Caco-2 (cell line): ENCODE data around the gene RFX2. TPM values are rescaled to one million over a fixed set of nuclear protein-coding genes. Genes with fewer than 3 reads are reported as not detected.

Source experiments
- BruUV-seq: library from RNA; stranded (reverse); fragments of 400-500 nt; replicated peaks from 2 replicates; lab custom pipeline; 2021; lab: Mats Ljungman, UMichigan
- CTCF ChIA-PET: fragments of 300-600 bp; sonication (Branson Sonifier 250); formaldehyde crosslinking; loops from one replicate; lab custom pipeline; 2022; ENCODE audit warnings: antibody characterized with exemption; lab: Charles Lee
- POLR2A ChIA-PET: fragments of 300-600 bp; sonication (Branson Sonifier 250); formaldehyde crosslinking; loops from one replicate; lab custom pipeline; 2022; ENCODE audit warnings: antibody characterized with exemption; lab: Charles Lee
- DNase-seq, 2 experiments: peaks; one replicate each; pipeline versions ENCODE4 v3.0.0 to v3.0.0-alpha.2; 2020 to 2022
- H3K27me3 ChIP-seq: replicated peaks from 2 replicates; pipeline ENCODE4 v1.6.0; 2011; ENCODE audit warnings: low read length; ENCODE audit not compliant: control insufficient read depth, insufficient read depth
- H3K36me3 ChIP-seq: 2 replicates; pipeline ENCODE4 v1.5.1; 2011; ENCODE audit warnings: low read length; ENCODE audit not compliant: control insufficient read depth, insufficient read depth
- H3K4me1 ChIP-seq: fragments of 250-450 bp; sonication (Bioruptor Pico); 2 replicates; pipeline ENCODE4 v1.5.1; 2020; ENCODE audit warnings: mild to moderate bottlenecking
- H3K4me3 ChIP-seq: 2 replicates; pipeline ENCODE4 v1.5.1; 2011; ENCODE audit warnings: low read depth, mild to moderate bottlenecking, control low read depth, low read length
- H3K9me3 ChIP-seq: fragments of 250-450 bp; sonication (Bioruptor Pico); 2 replicates; pipeline ENCODE4 v1.5.1; 2020; ENCODE audit warnings: mild to moderate bottlenecking, moderate library complexity
- H3K27ac Mint-ChIP-seq: one replicate; pipeline ENCODE4 v1.8.0; 2022; ENCODE audit warnings: mixed read lengths; ENCODE audit not compliant: unreplicated experiment
- H3K27me3 Mint-ChIP-seq: one replicate; pipeline ENCODE4 v1.8.0; 2022; ENCODE audit warnings: mixed read lengths; ENCODE audit not compliant: insufficient read depth, unreplicated experiment
- H3K36me3 Mint-ChIP-seq: one replicate; pipeline ENCODE4 v1.8.0; 2022; ENCODE audit warnings: mild to moderate bottlenecking, mixed read lengths; ENCODE audit not compliant: insufficient read depth, unreplicated experiment
- H3K4me1 Mint-ChIP-seq: one replicate; pipeline ENCODE4 v1.8.0; 2022; ENCODE audit warnings: low read depth, mixed read lengths; ENCODE audit not compliant: unreplicated experiment
- H3K4me3 Mint-ChIP-seq: one replicate; pipeline ENCODE4 v1.8.0; 2022; ENCODE audit warnings: mild to moderate bottlenecking, moderate library complexity, mixed read lengths; ENCODE audit not compliant: unreplicated experiment
- H3K9me3 Mint-ChIP-seq: one replicate; pipeline ENCODE4 v1.8.0; 2022; ENCODE audit warnings: mixed read lengths; ENCODE audit not compliant: unreplicated experiment
- intact Hi-C: fragments of 100-400 bp; cut with micrococcal nuclease; formaldehyde crosslinking; loops from one replicate; pipeline ENCODE4 v1.10.0; 2022; ENCODE audit not compliant: unreplicated experiment
- total RNA-seq: library from RNA; stranded (reverse); gene quantifications from 2 replicates; pipeline ENCODE4 v1.2.3, GENCODE V29; 2022
- TF ChIP-seq, protein P1 (sequence below), 2 experiments: fragments of 200-600 bp in 1 of 2; IDR thresholded peaks; 1 replicate in 1 of 2; 2 replicates in 1 of 2; pipeline versions ENCODE4 v1.5.1 to v1.8.0; 2011 to 2022; ENCODE audit warnings: antibody characterized with exemption in 1 of 2, control low read depth in 1 of 2, inconsistent platforms in 1 of 2, low read depth in 1 of 2, low read length in 1 of 2, mild to moderate bottlenecking in 1 of 2, moderate library complexity in 1 of 2; ENCODE audit not compliant: insufficient read depth in 1 of 2, severe bottlenecking in 1 of 2, unreplicated experiment in 1 of 2

The RFX2 gene
- total RNA-seq, 1 experiment from 2014 or later, result 9.3 TPM

GRCh38 chr19:6103894-6104293, 6.4 kb downstream of the RFX2 start:
- no peaks in the 10 kb centered on the region for H3K9me3 Mint-ChIP-seq
- no peak overlapping the region for H3K4me3 Mint-ChIP-seq
- no TSS peak for BruUV-seq
- peaks cover 11% of the 10 kb centered on the region for H3K4me1 Mint-ChIP-seq
- Histone ChIP-seq H3K27me3 (no peaks in the 10 kb centered on the region), H3K36me3 (no peaks in the 10 kb centered on the region), H3K4me1 (0 out of 2 replicates have a peak, but pooled peaks cover 4% of the 10 kb centered on the region), H3K4me3 (no peak overlapping the region), H3K9me3 (no peaks in the 10 kb centered on the region)
- no peak overlapping the region for H3K27ac Mint-ChIP-seq
- TF ChIP-seq, protein P1, sequence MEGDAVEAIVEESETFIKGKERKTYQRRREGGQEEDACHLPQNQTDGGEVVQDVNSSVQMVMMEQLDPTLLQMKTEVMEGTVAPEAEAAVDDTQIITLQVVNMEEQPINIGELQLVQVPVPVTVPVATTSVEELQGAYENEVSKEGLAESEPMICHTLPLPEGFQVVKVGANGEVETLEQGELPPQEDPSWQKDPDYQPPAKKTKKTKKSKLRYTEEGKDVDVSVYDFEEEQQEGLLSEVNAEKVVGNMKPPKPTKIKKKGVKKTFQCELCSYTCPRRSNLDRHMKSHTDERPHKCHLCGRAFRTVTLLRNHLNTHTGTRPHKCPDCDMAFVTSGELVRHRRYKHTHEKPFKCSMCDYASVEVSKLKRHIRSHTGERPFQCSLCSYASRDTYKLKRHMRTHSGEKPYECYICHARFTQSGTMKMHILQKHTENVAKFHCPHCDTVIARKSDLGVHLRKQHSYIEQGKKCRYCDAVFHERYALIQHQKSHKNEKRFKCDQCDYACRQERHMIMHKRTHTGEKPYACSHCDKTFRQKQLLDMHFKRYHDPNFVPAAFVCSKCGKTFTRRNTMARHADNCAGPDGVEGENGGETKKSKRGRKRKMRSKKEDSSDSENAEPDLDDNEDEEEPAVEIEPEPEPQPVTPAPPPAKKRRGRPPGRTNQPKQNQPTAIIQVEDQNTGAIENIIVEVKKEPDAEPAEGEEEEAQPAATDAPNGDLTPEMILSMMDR (IDR thresholded peaks at IDR 0.05; ENCODE audit: insufficient read depth in 1 of 2, low read depth in 1 of 2, low read length in 1 of 2, severe bottlenecking in 1 of 2, unreplicated experiment in 1 of 2), result no peak
- peaks cover 6% of the 10 kb centered on the region for H3K36me3 Mint-ChIP-seq
- intact Hi-C loops, result no loop called here
- CTCF ChIA-PET, result interaction anchor here (0.6 to 1.3 kb wide), 3 partner anchors 11 to 22 kb away, joined by 3 to 6 read pairs (median 4); no protein-coding TSS in a partner anchor
- POLR2A ChIA-PET, result no interaction called here
- H3K27me3 Mint-ChIP-seq, result no peaks in the 10 kb centered on the region
- no peak for DNase-seq

GRCh38 chr19:6103217-6103644, 7.1 kb downstream of the RFX2 start:
- POLR2A ChIA-PET, result no interaction called here
- Histone ChIP-seq H3K36me3 (no peaks in the 10 kb centered on the region), H3K4me1 (0 out of 2 replicates have a peak, but pooled peaks cover 2% of the 10 kb centered on the region), H3K27me3 (no peaks in the 10 kb centered on the region), H3K4me3 (no peak overlapping the region), H3K9me3 (no peaks in the 10 kb centered on the region)
- no peak overlapping the region for H3K27ac Mint-ChIP-seq
- intact Hi-C loops, result no loop called here
- H3K9me3 Mint-ChIP-seq, result no peaks in the 10 kb centered on the region
- BruUV-seq, result no TSS peak
- peaks cover 1% of the 10 kb centered on the region for H3K36me3 Mint-ChIP-seq
- CTCF ChIA-PET, result interaction anchor here (0.6 to 1.3 kb wide), 2 partner anchors 11 to 15 kb away, joined by 3 to 6 read pairs; no protein-coding TSS in a partner anchor
- H3K27me3 Mint-ChIP-seq, result no peaks in the 10 kb centered on the region
- TF ChIP-seq, protein P1 (IDR thresholded peaks at IDR 0.05; ENCODE audit: insufficient read depth in 1 of 2, low read depth in 1 of 2, low read length in 1 of 2, severe bottlenecking in 1 of 2, unreplicated experiment in 1 of 2), result no peak
- DNase-seq, result no peak
- H3K4me1 Mint-ChIP-seq, result peaks cover 4% of the 10 kb centered on the region
- H3K4me3 Mint-ChIP-seq, result no peak overlapping the region

DNA sequence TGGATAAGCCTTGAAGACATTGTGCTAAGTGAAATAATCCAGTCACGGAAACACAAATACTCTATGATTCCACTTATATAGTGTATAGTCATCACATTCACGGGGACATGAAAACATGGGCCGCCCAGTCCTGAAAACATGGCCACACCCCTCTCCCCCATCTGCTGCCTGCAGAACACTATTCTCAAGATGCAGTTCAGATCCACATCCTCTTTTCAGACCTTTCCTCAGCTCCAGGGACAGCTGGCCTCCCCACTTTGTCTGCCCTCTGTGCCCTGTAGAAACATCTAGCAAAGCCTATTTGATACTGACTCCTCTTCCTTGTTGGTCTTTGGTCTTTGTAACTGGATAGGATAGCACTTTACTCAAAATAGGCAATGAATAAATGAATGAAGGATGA, 8.3 kb downstream of the RFX2 start:
- Mint-ChIP-seq H3K36me3 (no peaks in the 10 kb centered on the region), H3K27ac (no peak overlapping the region), H3K4me3 (no peak overlapping the region), H3K27me3 (no peaks in the 10 kb centered on the region), H3K9me3 (no peaks in the 10 kb centered on the region), H3K4me1 (no peaks in the 10 kb centered on the region)
- H3K27me3 ChIP-seq, result no peaks in the 10 kb centered on the region
- no peaks in the 10 kb centered on the region for H3K9me3 ChIP-seq
- no peak overlapping the region for H3K4me3 ChIP-seq
- H3K4me1 ChIP-seq, result no peaks in the 10 kb centered on the region
- TF ChIP-seq, protein P1 (IDR thresholded peaks at IDR 0.05; ENCODE audit: insufficient read depth in 1 of 2, low read depth in 1 of 2, low read length in 1 of 2, severe bottlenecking in 1 of 2, unreplicated experiment in 1 of 2), result no peak
- intact Hi-C loops, result no loop called here
- ChIA-PET CTCF (no interaction called here), POLR2A (no interaction called here)
- no peak for DNase-seq
- BruUV-seq, result no TSS peak
- no peaks in the 10 kb centered on the region for H3K36me3 ChIP-seq
